H1 (cell line): ENCODE data around the gene XAGE1A. TPM values are rescaled to one million over a fixed set of nuclear protein-coding genes. Genes with fewer than 3 reads are reported as not detected.
"Not testable (repeated sequence)": the region's sequence is repeated elsewhere in the genome, so short reads cannot be mapped to it uniquely, and the experiment has no call there.

Experiments
- CTCF ChIA-PET: fragments of 300-600 bp; sonication (Branson Sonifier 250); formaldehyde crosslinking; loops from one replicate; lab custom pipeline; 2021; ENCODE audit not compliant: partially characterized antibody; lab: Charles Lee
- POLR2A ChIA-PET: fragments of 300-600 bp; sonication (Branson Sonifier 250); formaldehyde crosslinking; loops from one replicate; lab custom pipeline; 2021; ENCODE audit warnings: inconsistent platforms; ENCODE audit not compliant: partially characterized antibody; lab: Charles Lee
- DNase-seq, 2 experiments: peaks; one replicate each; pipeline versions ENCODE4 v3.0.0 to v3.0.0-alpha.2; 2010 to 2022; ENCODE audit warnings: low spot score in 2 of 2, low read depth in 1 of 2, mixed read lengths in 1 of 2
- FAIRE-seq: peaks from 2 replicates; lab custom pipeline; 2011; peaks lifted over from hg19 to GRCh38; lab: Jason Lieb, UNC
- H2AFZ ChIP-seq: 2 replicates; pipeline ENCODE4 v1.8.1; 2012; ENCODE audit warnings: low read length, inconsistent platforms
- H2AK5ac ChIP-seq: 2 replicates; pipeline ENCODE4 v1.6.1; 2013; ENCODE audit warnings: low read depth, low read length
- H2BK120ac ChIP-seq: replicated peaks from 2 replicates; pipeline ENCODE3; 2013; ENCODE audit warnings: low read depth, low read length, inconsistent platforms
- H2BK12ac ChIP-seq: 2 replicates; pipeline ENCODE4 v1.6.1; 2013; ENCODE audit warnings: low read depth, low read length
- H2BK15ac ChIP-seq: 2 replicates; pipeline ENCODE4 v1.6.1; 2013; ENCODE audit warnings: low read length
- H2BK20ac ChIP-seq: 2 replicates; pipeline ENCODE4 v1.6.1; 2013; ENCODE audit warnings: low read length
- H2BK5ac ChIP-seq: 2 replicates; pipeline ENCODE4 v1.6.1; 2013; ENCODE audit warnings: low read depth, low read length
- H3K14ac ChIP-seq: 2 replicates; pipeline ENCODE4 v1.6.1; 2013; ENCODE audit warnings: inconsistent platforms; ENCODE audit not compliant: insufficient read length
- H3K18ac ChIP-seq: 2 replicates; pipeline ENCODE4 v1.6.1; 2013; ENCODE audit warnings: low read length; ENCODE audit errors: extremely low read depth
- H3K23ac ChIP-seq: 2 replicates; pipeline ENCODE4 v1.6.1; 2013; ENCODE audit warnings: inconsistent platforms; ENCODE audit not compliant: insufficient read length
- H3K23me2 ChIP-seq: 2 replicates; pipeline ENCODE4 v1.6.1; 2013; ENCODE audit warnings: low read depth, low read length
- H3K27ac ChIP-seq: 2 replicates; pipeline ENCODE4 v1.6.1; 2011; ENCODE audit warnings: low read depth, low read length, inconsistent platforms
- H3K27me3 ChIP-seq, 4 experiments: replicated peaks in 1 of 4; 1 replicate in 1 of 4; 2 replicates in 3 of 4; pipeline versions ENCODE4 v1.6.1 to v1.8.1; 2011 to 2013; ENCODE audit warnings: low read length in 3 of 4, mild to moderate bottlenecking in 3 of 4, inconsistent platforms in 2 of 4, mixed read lengths in 2 of 4, moderate library complexity in 1 of 4; ENCODE audit not compliant: control insufficient read depth in 3 of 4, insufficient read depth in 3 of 4; ENCODE audit errors: extremely low read depth in 1 of 4
- H3K36me3 ChIP-seq, 4 experiments: 2 replicates each; pipeline versions ENCODE4 v1.6.1 to v1.8.1; 2011 to 2013; ENCODE audit warnings: mild to moderate bottlenecking in 4 of 4, low read length in 3 of 4, moderate library complexity in 2 of 4, control low read depth in 1 of 4, inconsistent platforms in 1 of 4; ENCODE audit not compliant: insufficient read depth in 4 of 4, control insufficient read depth in 2 of 4
- H3K4ac ChIP-seq: replicated peaks from 2 replicates; pipeline ENCODE3; 2013; ENCODE audit warnings: low read length, low read depth, mixed read lengths, inconsistent platforms; ENCODE audit not compliant: insufficient read length
- H3K4me1 ChIP-seq, 4 experiments: replicated peaks in 1 of 4; 1 replicate in 1 of 4; 2 replicates in 3 of 4; pipeline versions ENCODE4 v1.6.1 to v1.8.1; 2011 to 2013; ENCODE audit warnings: low read length in 3 of 4, inconsistent platforms in 2 of 4, mixed read lengths in 1 of 4; ENCODE audit not compliant: insufficient read depth in 4 of 4, control insufficient read depth in 3 of 4
- H3K4me2 ChIP-seq, 2 experiments: 2 replicates each; pipeline versions ENCODE4 v1.6.1 to v1.8.1; 2011 to 2013; ENCODE audit warnings: low read depth in 2 of 2, low read length in 2 of 2, control low read depth in 1 of 2, inconsistent platforms in 1 of 2, mild to moderate bottlenecking in 1 of 2; ENCODE audit not compliant: insufficient read depth in 1 of 2
- H3K4me3 ChIP-seq, 4 experiments: fragments of 200-600, 300-600 bp in 1 of 4; sonication (generic), shearing (Covaris generic), sonication (Bioruptor Twin) in 1 of 4; 2 replicates each; pipeline versions ENCODE4 v1.5.1 to v1.8.1; 2011 to 2016; ENCODE audit warnings: low read length in 4 of 4, low read depth in 3 of 4, control low read depth in 2 of 4, inconsistent platforms in 2 of 4, mild to moderate bottlenecking in 2 of 4, mixed read lengths in 1 of 4, moderate library complexity in 1 of 4; ENCODE audit not compliant: insufficient read depth in 2 of 4; ENCODE audit errors: extremely low read depth in 1 of 4
- H3K56ac ChIP-seq: replicated peaks from 2 replicates; pipeline ENCODE3; 2013; ENCODE audit warnings: low read depth, mild to moderate bottlenecking, mixed read lengths, low read length, inconsistent platforms; ENCODE audit not compliant: insufficient read length
- H3K79me1 ChIP-seq: 2 replicates; pipeline ENCODE4 v1.6.1; 2013; ENCODE audit warnings: low read depth, low read length, control low read depth
- H3K79me2 ChIP-seq, 2 experiments: 2 replicates each; pipeline versions ENCODE4 v1.6.1 to v1.8.1; 2012 to 2013; ENCODE audit warnings: low read length in 2 of 2, mild to moderate bottlenecking in 2 of 2, inconsistent platforms in 1 of 2; ENCODE audit not compliant: insufficient read depth in 2 of 2, control insufficient read depth in 1 of 2
- H3K9ac ChIP-seq, 4 experiments: replicated peaks in 1 of 4; 1 replicate in 1 of 4; 2 replicates in 3 of 4; pipeline versions ENCODE4 v1.6.1 to v1.8.1; 2011 to 2013; ENCODE audit warnings: low read depth in 3 of 4, low read length in 3 of 4, control low read depth in 2 of 4, mild to moderate bottlenecking in 2 of 4, moderate library complexity in 2 of 4, inconsistent platforms in 1 of 4; ENCODE audit errors: extremely low read depth in 1 of 4
- H3K9me3 ChIP-seq, 2 experiments: 2 replicates each; pipeline versions ENCODE4 v1.6.1 to v1.8.1; 2012 to 2013; ENCODE audit warnings: mild to moderate bottlenecking in 2 of 2, moderate library complexity in 2 of 2, control low read depth in 1 of 2, inconsistent platforms in 1 of 2, low read depth in 1 of 2, low read length in 1 of 2, mixed read lengths in 1 of 2; ENCODE audit not compliant: insufficient read depth in 2 of 2
- H4K20me1 ChIP-seq, 2 experiments: replicated peaks in 1 of 2; 2 replicates each; pipeline versions ENCODE3 to v1.8.1; 2011 to 2013; ENCODE audit warnings: inconsistent platforms in 2 of 2, low read length in 2 of 2, mild to moderate bottlenecking in 1 of 2; ENCODE audit not compliant: insufficient read depth in 2 of 2, control insufficient read depth in 1 of 2
- H4K5ac ChIP-seq: 2 replicates; pipeline ENCODE4 v1.6.1; 2013; ENCODE audit warnings: low read length, low read depth, mixed read lengths, inconsistent platforms; ENCODE audit not compliant: insufficient read length
- H4K8ac ChIP-seq: 2 replicates; pipeline ENCODE4 v1.8.0; 2013; ENCODE audit warnings: mild to moderate bottlenecking, moderate library complexity, low read length, inconsistent platforms; ENCODE audit not compliant: insufficient read depth; ENCODE audit errors: extremely low read depth
- H4K91ac ChIP-seq: replicated peaks from 2 replicates; pipeline ENCODE3; 2013; ENCODE audit warnings: low read length, mixed read lengths, inconsistent platforms; ENCODE audit not compliant: insufficient read length
- WGBS, 2 experiments: shearing (Covaris generic) in 1 of 2; methylation state at CpG; one replicate each; pipeline versions ENCODE4 v1.1.6 to v1.1.7; 2013 to 2015; ENCODE audit warnings: low lambda C conversion rate in 2 of 2, mixed read lengths in 2 of 2, inconsistent platforms in 1 of 2, low coverage in 1 of 2, missing lambda C conversion rate in 1 of 2; ENCODE audit not compliant: insufficient replicate concordance in 2 of 2, insufficient coverage in 1 of 2, insufficient read length in 1 of 2; ENCODE audit errors: extremely low coverage in 1 of 2, missing lambda C conversion rate in 1 of 2; 5-methylcytosine and 5-hydroxymethylcytosine counted together
- polyA plus RNA-seq, 7 experiments: library from polyadenylated mRNA; depleted of rRNA in 3 of 7; stranded (reverse) in 5 of 7; unstranded in 2 of 7; fragments of >200 nt in 5 of 7; fragments of 200-250 nt in 2 of 7; gene quantifications; 1 replicate in 5 of 7; 2 replicates in 1 of 7; 4 replicates in 1 of 7; pipeline versions ENCODE4 v1.2.1 to v1.2.3, GENCODE V29; 2011 to 2013; ENCODE audit warnings: missing spikeins in 2 of 7, mixed read lengths in 2 of 7
- small RNA-seq: library from polyadenylated mRNA; stranded (forward); fragments of <200 nt; extraction: miRNeasy Mini kit (QIAGEN cat#:217004); gene quantifications from one replicate; pipeline ENCODE3, GENCODE V24; 2013; ENCODE audit not compliant: insufficient read depth
- total RNA-seq: library from RNA; stranded (reverse); fragmentation: NEBNext Ultra II Directional; extraction: Animal tissue kit (Norgen Biotek cat#: 25700); gene quantifications from 2 replicates; pipeline ENCODE4 v1.2.1, GENCODE V29; 2021

Gene XAGE1A
- total and polyA plus RNA-seq, 2 of the 8 experiments (the other 6 are each of a cell fraction or from before 2014, with no cell fraction given) = not detected

GRCh38 chrX:52548769-52549168, 53.2 kb downstream of the XAGE1A start:
- H3K4me3 ChIP-seq, H3K4me1 ChIP-seq, H3K36me3 ChIP-seq, H3K27ac ChIP-seq, H4K5ac ChIP-seq, H3K9ac ChIP-seq, H4K91ac ChIP-seq, H3K27me3 ChIP-seq, H2BK20ac ChIP-seq, H2BK5ac ChIP-seq, H2BK15ac ChIP-seq, H3K18ac ChIP-seq, H2AFZ ChIP-seq, FAIRE-seq, H3K79me1 ChIP-seq, H4K20me1 ChIP-seq, H2BK12ac ChIP-seq, CTCF ChIA-PET, H3K23me2 ChIP-seq, H3K56ac ChIP-seq, POLR2A ChIA-PET, H3K23ac ChIP-seq, H3K4me2 ChIP-seq, H4K8ac ChIP-seq, H2BK120ac ChIP-seq, H3K14ac ChIP-seq, DNase-seq, H3K79me2 ChIP-seq, H2AK5ac ChIP-seq, H3K4ac ChIP-seq, H3K9me3 ChIP-seq: not testable (repeated sequence)
- 80% methylated on average over 3 of the region's 3 CpGs; no CpG with 5 or more reads in 1 of the 2 experiments for WGBS, 2 experiments

Small RNA genes lying within 50 kb of the gene (small RNA-seq; reads per million reads assigned to genes)
- not detected for gene BX510359.8
- not detected for gene RBM22P7

Other genes with a start within 250 kb of the XAGE1A start
- not detected in 2 replicates for gene XAGE2, start 126.8 kb upstream of the XAGE1A start, total RNA-seq
- gene XAGE2, start 126.8 kb upstream of the XAGE1A start, polyA plus RNA-seq (2011; rRNA removed) = not detected in 2 replicates
- gene XAGE1B, start 21.3 kb downstream of the XAGE1A start, total RNA-seq = not detected in 2 replicates
- gene XAGE1B, start 21.3 kb downstream of the XAGE1A start, polyA plus RNA-seq (2011; rRNA removed) = not detected in 2 replicates
- gene SSX7, start 159.1 kb downstream of the XAGE1A start, total RNA-seq = not detected in 2 replicates
- not detected in 2 replicates for gene SSX7, start 159.1 kb downstream of the XAGE1A start, polyA plus RNA-seq (2011; rRNA removed)
- not detected in 2 replicates for gene SSX2, start 211.4 kb downstream of the XAGE1A start, total RNA-seq
- not detected in 2 replicates for gene SSX2, start 211.4 kb downstream of the XAGE1A start, polyA plus RNA-seq (2011; rRNA removed)